ENCODE results near the gene PIRT. TPM values are rescaled to one million over a fixed set of nuclear protein-coding genes. Genes with fewer than 3 reads are reported as not detected.

PIRT gene
- polyA plus RNA-seq, 1 donor from 2014 or later = not detected

DNA sequence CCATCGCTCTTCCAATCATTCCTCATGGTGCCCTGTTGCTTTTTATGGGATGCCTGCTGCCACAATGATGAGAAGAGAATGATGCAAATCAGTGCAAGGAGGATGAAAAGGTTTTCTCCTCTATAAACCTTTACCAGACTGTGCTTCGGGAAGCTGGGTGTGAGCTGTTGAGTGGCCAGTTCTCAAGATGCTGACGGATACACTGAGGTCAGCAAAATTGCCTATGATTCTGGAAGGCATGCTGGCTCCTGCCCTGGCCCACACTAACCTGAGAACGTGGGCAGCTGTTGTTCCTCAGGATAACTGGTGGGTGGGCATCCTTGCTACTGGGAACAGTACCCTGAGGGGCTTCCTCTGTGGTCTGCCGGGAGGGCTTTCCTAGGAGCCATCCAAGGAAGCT lies 795 bp upstream of the PIRT start:
- Mint-ChIP-seq H3K4me3 (no peak overlapping the region), H3K27me3 (no peaks in the 10 kb centered on the region), H3K36me3 (no peaks in the 10 kb centered on the region), H3K4me1 (no peaks in the 10 kb centered on the region), H3K27ac (no peak overlapping the region), H3K9me3 (no peaks in the 10 kb centered on the region)

DNA sequence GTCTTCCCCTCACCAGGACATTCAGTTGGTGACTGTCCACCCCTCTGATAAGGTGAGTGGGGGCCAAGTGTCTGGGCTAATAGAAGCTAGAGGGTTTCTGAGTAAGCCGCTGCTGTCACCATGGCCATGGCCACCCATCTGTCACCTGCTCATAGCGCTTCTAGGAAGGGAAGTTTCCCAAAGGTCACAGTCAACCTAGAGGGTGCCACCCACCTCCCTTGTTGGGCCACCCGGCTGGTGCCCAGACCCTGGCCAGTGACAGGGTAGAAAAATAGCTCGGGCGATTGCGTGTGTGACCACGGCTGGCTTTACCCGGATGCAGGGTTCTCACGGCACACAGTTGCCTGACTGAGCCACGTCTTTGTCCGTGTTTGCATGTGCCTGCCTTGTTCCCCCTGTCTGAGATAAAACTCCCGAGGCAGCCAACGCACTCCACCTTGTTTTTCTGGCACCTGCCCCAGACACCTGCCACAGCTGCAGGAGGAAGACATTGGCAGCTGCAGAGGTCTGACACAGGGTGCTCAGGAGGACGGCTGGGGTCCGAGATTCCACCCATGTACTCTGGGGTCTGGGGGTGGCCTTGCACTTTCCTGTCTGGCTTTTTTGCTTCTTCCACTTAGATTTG lies 809 bp downstream of the PIRT start:
- H3K27me3 Mint-ChIP-seq = no peaks in the 10 kb centered on the region
- H3K36me3 Mint-ChIP-seq = no peaks in the 10 kb centered on the region
- no peak overlapping the region for H3K27ac Mint-ChIP-seq
- no peaks in the 10 kb centered on the region for H3K4me1 Mint-ChIP-seq
- no peak overlapping the region for H3K4me3 Mint-ChIP-seq
- H3K9me3 Mint-ChIP-seq = no peaks in the 10 kb centered on the region

DNA sequence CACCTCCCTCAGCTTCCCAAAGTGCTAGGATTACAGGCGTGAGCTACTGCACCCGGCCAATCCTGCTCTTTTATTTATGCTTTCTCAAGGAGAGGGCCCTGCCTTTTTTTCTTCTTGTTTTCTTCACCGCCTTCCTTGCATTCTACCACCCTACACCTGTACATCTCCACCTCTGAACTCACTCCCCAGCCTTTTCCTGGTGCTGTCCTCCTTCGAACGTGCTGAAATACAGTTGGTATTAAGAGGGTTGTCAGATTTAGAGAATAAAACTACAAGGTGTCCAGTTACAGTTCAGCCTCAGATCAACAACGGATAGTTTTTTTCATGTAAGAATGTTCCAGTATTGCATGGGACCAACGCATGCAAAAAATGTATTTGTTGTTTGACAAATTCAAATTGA lies 1.7 kb downstream of the PIRT start:
- H3K27ac Mint-ChIP-seq = no peak overlapping the region
- no peak overlapping the region for H3K4me3 Mint-ChIP-seq
- no peaks in the 10 kb centered on the region for H3K27me3 Mint-ChIP-seq
- H3K9me3 Mint-ChIP-seq = no peaks in the 10 kb centered on the region
- H3K4me1 Mint-ChIP-seq = no peaks in the 10 kb centered on the region
- H3K36me3 Mint-ChIP-seq = no peaks in the 10 kb centered on the region

DNA sequence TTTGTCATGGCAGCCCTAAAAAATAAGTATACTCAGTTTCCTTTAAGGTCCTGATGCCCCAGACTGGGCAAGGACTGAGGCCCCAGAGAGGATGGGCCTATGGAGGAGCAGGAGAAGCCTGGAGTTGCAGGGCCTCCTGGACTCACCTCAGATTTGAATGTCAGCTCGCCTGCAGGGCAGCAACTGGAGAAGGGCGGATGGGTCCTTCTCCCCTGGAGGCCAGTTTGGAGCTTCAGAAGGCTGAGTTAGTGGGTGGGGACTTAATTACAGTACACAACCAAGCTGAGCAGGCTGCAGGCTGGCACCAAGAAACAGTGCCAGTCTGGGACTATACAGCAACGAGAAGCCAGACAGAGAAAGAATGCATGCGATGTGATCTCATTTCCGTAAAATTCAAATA lies 6.2 kb downstream of the PIRT start:
- Mint-ChIP-seq H3K27me3 (no peaks in the 10 kb centered on the region), H3K4me3 (no peak overlapping the region), H3K27ac (no peak overlapping the region), H3K4me1 (no peaks in the 10 kb centered on the region), H3K36me3 (no peaks in the 10 kb centered on the region), H3K9me3 (no peaks in the 10 kb centered on the region)

DNA sequence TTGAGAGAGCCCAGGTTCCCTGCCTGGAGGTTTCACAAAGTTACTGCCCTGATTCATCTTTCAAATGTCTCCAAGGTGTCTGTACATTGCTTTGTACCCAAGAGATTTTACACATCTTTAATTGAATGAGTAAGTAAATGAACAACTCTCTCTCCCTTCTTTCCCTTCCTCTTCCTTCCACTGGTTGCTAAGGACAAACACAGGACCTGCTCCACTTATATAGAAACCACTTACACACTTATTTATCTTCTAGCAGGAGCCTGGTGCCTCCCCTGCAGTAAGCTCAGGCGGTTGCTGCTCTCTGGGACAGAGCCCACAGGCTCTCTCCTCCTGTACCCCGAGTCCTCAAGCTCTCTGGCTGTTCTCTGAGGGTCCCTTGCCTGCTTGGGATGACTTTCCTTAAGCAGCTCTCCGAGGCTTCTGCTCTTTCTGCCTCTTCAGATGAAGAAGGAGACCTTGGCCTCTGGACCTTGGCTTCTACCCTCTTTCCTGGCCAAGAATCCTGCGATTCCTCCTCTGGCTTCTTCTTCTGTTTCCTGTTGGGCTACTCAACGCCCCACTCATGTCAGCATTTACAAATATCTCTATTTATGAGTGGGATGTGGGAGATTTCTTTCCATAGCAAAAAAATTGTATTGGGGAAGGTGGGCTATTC lies 9.9 kb downstream of the PIRT start:
- H3K27ac Mint-ChIP-seq = no peak overlapping the region
- no peak overlapping the region for H3K4me3 Mint-ChIP-seq
- peaks cover 2% of the 10 kb centered on the region for H3K36me3 Mint-ChIP-seq
- H3K27me3 Mint-ChIP-seq = peaks cover 5% of the 10 kb centered on the region
- no peaks in the 10 kb centered on the region for H3K4me1 Mint-ChIP-seq
- H3K9me3 Mint-ChIP-seq = no peaks in the 10 kb centered on the region

DNA sequence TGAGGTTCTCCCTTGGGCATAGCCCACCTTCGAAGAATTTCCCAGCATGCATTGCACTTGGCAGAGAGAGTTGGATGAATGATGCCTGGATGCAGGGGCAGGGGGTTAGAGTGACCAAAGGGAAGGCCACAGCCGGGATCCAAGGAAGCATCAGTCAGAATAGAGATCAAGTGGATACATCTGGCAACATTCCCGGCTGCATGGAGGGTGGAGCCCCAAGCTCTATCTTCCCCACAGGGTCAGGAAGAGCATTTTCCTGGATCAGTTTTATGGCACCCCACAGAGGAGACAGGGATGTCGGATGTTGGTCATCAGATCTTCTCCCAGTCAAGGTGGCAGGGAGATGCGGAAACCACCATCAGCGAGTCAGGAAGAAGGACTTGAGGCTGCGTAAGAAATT lies 13.0 kb downstream of the PIRT start:
- Mint-ChIP-seq H3K4me1 (no peaks in the 10 kb centered on the region), H3K4me3 (no peak overlapping the region), H3K36me3 (peaks cover 3% of the 10 kb centered on the region), H3K27ac (no peak overlapping the region), H3K9me3 (no peaks in the 10 kb centered on the region), H3K27me3 (peaks cover 5% of the 10 kb centered on the region)

DNA sequence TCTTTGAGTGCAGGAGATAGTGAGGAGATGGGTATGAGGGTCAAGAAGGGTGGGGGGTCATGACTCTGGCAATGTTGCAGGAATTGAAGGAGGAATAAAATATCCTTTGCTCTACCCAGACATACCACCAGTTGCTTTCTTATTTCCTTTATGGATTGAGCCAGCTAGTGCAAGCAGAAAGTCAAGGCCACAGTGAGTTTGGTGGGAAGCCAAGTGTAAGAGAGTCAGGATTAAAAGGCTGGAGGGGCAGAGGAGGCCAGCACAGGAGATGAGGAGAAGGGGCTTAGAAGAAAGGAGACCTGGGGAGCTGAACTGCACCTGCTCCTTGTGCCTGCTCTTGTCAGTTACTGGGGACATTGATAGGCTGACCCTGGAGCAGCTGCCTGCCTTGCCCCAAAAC lies 16.1 kb downstream of the PIRT start:
- Mint-ChIP-seq H3K4me3 (no peak overlapping the region), H3K27me3 (peaks cover 5% of the 10 kb centered on the region)

DNA sequence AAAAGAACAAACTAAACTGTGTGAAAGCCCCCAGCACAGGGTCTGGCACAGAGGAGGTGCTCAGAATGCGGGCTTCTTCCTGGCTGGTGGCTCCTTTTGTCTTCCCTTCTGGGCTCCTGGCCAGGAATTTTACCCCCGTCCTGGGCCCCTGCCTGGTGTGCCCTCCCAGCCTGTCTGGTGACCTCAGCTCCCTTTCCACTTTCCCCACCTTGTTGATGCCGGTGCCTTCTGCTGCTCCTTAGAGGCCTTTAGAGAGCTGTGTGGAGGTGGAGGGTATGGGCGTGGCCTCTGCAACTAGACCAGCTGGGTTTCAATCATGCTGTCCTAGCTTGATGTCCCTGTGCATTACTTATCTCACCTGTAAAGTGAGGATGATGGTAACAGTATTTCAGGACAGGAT lies 16.8 kb downstream of the PIRT start:
- peaks cover 7% of the 10 kb centered on the region for H3K27me3 Mint-ChIP-seq
- H3K4me1 Mint-ChIP-seq = no peaks in the 10 kb centered on the region
- no peak overlapping the region for H3K4me3 Mint-ChIP-seq
- H3K36me3 Mint-ChIP-seq = peaks cover 3% of the 10 kb centered on the region
- no peak overlapping the region for H3K27ac Mint-ChIP-seq
- no peaks in the 10 kb centered on the region for H3K9me3 Mint-ChIP-seq

More for the DNA sequence above, 16.1 kb downstream of the PIRT start:
- peaks cover 3% of the 10 kb centered on the region for H3K36me3 Mint-ChIP-seq
- no peaks in the 10 kb centered on the region for H3K4me1 Mint-ChIP-seq
- H3K9me3 Mint-ChIP-seq = no peaks in the 10 kb centered on the region
- H3K27ac Mint-ChIP-seq = no peak overlapping the region

DNA sequence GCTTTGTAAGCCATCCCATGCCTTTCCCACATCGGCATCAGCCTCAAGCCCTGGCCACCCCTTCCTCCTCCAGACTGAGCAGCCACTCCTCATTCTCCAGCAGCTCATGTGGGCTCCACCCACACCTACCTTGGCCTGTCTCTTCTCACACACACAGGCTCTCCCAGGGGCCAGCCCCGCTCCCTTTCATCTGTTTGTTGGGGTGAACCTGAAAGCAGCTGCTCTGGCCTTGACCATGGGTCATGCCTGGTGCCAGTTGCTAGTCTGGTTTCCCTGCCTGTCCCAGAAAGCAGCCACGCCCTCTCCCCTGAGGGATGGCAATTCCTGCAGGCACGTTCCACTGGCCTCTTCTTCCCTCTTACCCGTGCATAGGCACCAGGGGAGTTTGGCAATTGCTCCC lies 22.6 kb downstream of the PIRT start:
- Mint-ChIP-seq H3K27me3 (peaks cover 8% of the 10 kb centered on the region), H3K27ac (peak overlapping the region in 1 of 3 donors; percentile 59)

DNA sequence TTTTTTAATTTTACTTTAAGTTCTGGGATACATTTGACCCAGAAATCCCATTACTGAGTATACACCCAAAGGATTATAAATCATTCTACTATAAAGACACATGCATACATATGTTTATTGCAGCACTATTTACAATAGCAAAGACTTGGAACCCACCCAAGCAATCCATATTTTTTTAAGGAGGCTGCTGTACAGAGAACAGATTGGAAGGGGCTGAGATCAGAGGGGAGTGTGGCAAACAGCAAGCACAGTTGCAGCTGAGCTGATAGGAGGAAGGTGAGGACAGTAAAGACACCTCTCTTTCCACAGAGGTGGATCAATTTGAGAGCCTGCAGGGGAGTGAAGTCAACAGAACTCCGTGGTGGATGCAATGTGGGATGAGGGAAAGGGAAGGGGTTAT lies 23.8 kb downstream of the PIRT start:
- Mint-ChIP-seq H3K36me3 (no peaks in the 10 kb centered on the region), H3K27me3 (peaks cover 8% of the 10 kb centered on the region), H3K4me3 (no peak overlapping the region), H3K27ac (no peak overlapping the region), H3K9me3 (peaks cover 0 to 2% (median 0%) of the 10 kb centered on the region in 3 donors), H3K4me1 (peaks cover 0 to 2% (median 0%) of the 10 kb centered on the region in 3 donors)

More for the DNA sequence above, 22.6 kb downstream of the PIRT start:
- Mint-ChIP-seq H3K4me1 (peaks cover 0 to 2% (median 0%) of the 10 kb centered on the region in 3 donors), H3K4me3 (no peak overlapping the region), H3K9me3 (no peaks in the 10 kb centered on the region), H3K36me3 (no peaks in the 10 kb centered on the region)

DNA sequence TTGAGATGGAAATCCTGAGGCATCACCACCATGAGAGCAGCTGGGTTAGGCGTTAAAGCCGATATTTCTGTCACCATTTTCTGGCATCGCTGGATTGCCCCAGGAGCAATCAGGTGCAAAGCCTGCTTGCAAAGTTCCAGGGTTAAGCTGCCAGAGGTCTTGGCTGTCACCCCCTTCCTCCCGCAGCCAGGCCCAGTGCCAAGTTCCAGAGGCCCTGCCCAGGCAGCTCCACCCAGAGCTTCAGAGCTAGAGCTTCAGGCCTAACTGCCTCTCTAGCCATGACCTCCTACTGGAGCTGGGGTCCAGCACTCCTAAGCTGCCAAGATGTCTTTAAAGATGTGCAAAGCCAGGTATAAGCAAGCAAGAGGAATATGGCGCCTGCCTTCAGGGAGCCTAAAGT lies 25.2 kb downstream of the PIRT start:
- peaks cover 0 to 2% (median 0%) of the 10 kb centered on the region in 3 donors for H3K9me3 Mint-ChIP-seq
- peaks cover 0 to 2% (median 0%) of the 10 kb centered on the region in 3 donors for H3K4me1 Mint-ChIP-seq
- no peaks in the 10 kb centered on the region for H3K36me3 Mint-ChIP-seq
- peaks cover 8% of the 10 kb centered on the region for H3K27me3 Mint-ChIP-seq
- H3K4me3 Mint-ChIP-seq = no peak overlapping the region
- no peak overlapping the region for H3K27ac Mint-ChIP-seq

DNA sequence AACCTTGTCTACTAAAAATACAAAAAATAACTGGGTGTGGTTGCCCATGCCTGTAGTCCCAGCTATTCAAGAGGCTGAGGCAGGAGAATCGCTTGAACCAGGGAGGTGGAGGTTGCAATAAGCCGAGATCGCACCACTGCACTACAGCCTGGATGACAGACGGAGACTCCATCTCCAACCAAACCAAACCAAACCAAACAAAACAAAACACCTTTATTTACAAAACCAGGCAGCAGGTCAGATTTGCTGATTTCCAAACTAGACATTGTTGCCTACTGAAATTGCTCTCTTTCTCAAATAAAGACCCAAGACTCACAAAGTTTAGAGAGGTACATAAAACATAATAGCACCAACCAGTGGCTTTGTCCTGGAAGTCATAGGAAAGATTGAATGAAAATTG lies 28.3 kb downstream of the PIRT start:
- H3K36me3 Mint-ChIP-seq = no peaks in the 10 kb centered on the region
- peaks cover 0 to 2% (median 0%) of the 10 kb centered on the region in 3 donors for H3K9me3 Mint-ChIP-seq
- H3K4me1 Mint-ChIP-seq = peaks cover 0 to 2% (median 0%) of the 10 kb centered on the region in 3 donors
- H3K27me3 Mint-ChIP-seq = peaks cover 7% of the 10 kb centered on the region
- no peak overlapping the region for H3K27ac Mint-ChIP-seq
- H3K4me3 Mint-ChIP-seq = no peak overlapping the region

DNA sequence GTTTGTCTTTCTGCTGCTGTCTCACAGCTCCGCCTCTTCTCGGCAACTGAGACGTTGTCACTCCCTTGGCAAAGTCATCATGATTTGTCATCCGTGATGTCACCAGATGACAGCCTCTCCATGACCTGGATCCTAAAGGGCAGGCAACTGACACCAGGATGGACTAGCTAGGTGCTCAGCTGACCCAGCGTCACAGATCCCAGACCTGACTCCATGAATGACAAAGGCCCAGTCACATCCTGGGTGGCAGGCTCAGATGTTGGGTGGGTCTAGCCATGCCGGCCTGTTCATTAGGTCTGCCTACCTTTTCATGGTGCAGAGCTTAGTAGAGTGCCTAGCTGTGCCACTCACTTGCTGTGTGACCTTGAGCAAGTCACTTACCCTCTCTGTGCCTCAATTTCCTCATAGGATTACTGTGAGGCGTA lies 30.2 kb downstream of the PIRT start:
- no peaks in the 10 kb centered on the region for H3K36me3 Mint-ChIP-seq
- H3K4me3 Mint-ChIP-seq = no peak overlapping the region
- no peak overlapping the region for H3K27ac Mint-ChIP-seq
- H3K27me3 Mint-ChIP-seq = peaks cover 4% of the 10 kb centered on the region
- peaks cover 0 to 2% (median 0%) of the 10 kb centered on the region in 3 donors for H3K4me1 Mint-ChIP-seq
- H3K9me3 Mint-ChIP-seq = peaks cover 0 to 2% (median 0%) of the 10 kb centered on the region in 3 donors

DNA sequence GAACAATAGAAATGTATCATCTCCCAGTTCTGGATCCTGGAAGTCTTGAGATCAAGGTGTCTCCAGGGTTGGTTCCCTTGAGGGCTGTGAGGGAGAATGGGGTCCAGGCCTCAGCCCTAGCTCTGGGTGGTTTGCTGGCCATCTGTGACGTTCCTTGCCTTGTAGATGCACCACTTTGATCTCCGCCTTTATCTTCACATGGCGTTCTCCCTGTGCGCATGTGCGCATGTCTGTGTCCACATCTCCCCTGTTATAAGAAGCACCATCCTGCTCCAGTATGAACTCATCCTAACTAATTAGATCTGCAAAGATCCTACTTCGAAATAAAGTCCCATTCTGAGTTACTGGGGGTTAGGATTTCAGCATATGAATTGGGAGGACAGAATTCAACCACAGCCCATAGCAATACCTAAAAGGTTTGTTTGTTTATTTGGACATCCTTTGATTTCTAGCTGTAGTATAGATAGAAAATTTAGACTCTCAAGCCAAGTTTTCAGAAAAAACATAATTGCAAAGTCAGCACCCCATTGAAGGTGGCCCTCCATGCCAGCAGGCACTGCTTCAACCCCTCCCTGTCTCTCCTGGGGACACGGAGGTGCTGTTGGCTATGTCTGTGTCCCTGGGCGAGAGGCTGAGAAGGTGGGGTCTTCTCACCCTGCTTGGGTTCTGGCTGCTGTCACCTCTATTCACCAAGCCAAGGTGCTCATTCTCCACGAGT lies 31.2 kb downstream of the PIRT start:
- H3K36me3 Mint-ChIP-seq = no peaks in the 10 kb centered on the region

DNA sequence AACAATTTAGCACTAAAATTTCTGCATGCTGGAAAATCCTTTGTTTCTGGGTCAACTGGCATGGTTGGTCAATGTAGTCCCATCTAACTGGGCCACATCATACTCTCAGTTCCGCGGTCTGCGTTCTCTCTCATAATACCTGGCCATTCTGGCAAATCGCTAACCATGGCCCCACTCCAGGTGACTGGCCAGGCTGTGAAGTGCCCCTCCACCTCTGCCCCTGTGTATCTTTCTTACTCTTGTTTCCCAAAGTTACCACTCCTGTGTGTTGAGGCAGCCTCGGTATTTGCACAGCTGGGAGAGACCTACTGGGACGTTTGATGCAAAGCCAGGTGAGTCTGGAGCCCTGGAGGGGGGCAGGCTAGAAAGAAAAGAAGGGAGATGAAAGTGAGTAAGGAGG lies 32.0 kb downstream of the PIRT start:
- Mint-ChIP-seq H3K36me3 (no peaks in the 10 kb centered on the region), H3K27me3 (peaks cover 2% of the 10 kb centered on the region), H3K4me3 (no peak overlapping the region), H3K4me1 (no peaks in the 10 kb centered on the region), H3K9me3 (peaks cover 0 to 2% (median 0%) of the 10 kb centered on the region in 3 donors), H3K27ac (no peak overlapping the region)

More for the DNA sequence above, 31.2 kb downstream of the PIRT start:
- H3K27ac Mint-ChIP-seq = no peak overlapping the region
- no peaks in the 10 kb centered on the region for H3K4me1 Mint-ChIP-seq
- peaks cover 4% of the 10 kb centered on the region for H3K27me3 Mint-ChIP-seq
- no peak overlapping the region for H3K4me3 Mint-ChIP-seq
- H3K9me3 Mint-ChIP-seq = peaks cover 0 to 2% (median 0%) of the 10 kb centered on the region in 3 donors
